ENCODE results near the gene B4GALT6.

DNA sequence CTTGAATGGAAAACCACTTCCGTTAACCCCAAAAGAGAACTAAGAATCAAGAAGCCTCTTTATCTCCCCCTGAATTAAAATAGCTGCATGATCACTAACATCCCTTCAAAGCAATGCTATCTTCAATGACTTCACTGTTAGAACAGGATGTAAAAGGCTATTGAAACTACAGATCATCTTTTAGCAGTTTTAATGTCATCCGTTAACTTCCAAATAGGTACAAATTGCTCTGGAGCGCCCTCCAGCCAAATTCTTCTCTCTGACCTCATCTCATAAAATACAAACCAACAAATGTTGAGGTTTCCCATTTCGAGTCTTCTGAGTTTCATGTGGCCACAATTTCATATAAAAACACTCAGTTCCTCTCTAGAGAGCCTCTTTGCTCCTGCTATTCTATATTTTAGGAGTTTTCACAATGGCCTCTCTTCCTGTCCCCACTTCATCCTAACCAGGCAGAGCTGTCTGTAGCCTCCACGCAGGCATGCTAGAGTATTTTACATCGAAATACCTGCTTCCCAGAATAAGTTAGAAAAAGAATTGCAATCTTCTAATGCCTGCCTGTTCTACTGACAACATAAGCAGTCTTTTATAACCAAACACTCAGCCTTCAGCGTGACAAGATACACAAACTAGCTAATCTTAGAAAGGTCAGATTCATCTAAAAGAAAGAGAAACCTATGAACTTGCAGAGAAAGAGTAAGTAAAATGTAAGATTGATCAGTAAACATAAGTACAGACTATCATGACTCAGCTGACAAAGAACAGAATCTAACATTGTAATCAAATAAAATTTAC lies 37.9 kb downstream of the B4GALT6 start:
- TF ChIP-seq, protein P1, sequence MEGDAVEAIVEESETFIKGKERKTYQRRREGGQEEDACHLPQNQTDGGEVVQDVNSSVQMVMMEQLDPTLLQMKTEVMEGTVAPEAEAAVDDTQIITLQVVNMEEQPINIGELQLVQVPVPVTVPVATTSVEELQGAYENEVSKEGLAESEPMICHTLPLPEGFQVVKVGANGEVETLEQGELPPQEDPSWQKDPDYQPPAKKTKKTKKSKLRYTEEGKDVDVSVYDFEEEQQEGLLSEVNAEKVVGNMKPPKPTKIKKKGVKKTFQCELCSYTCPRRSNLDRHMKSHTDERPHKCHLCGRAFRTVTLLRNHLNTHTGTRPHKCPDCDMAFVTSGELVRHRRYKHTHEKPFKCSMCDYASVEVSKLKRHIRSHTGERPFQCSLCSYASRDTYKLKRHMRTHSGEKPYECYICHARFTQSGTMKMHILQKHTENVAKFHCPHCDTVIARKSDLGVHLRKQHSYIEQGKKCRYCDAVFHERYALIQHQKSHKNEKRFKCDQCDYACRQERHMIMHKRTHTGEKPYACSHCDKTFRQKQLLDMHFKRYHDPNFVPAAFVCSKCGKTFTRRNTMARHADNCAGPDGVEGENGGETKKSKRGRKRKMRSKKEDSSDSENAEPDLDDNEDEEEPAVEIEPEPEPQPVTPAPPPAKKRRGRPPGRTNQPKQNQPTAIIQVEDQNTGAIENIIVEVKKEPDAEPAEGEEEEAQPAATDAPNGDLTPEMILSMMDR (IDR thresholded peaks at IDR 0.05; ENCODE audit: insufficient read depth, low read depth, low read length) = no peak
- TF ChIP-seq EZH2 (IDR thresholded peaks at IDR 0.05; ENCODE audit: insufficient read depth, low read length) = no peak
